HG03175 (cell line): ENCODE results near the gene CIT.

Experiments
- ATAC-seq: cut with Tn5 transposase; IDR thresholded peaks from one replicate; pipeline ENCODE4 v1.9.1; 2021; ENCODE audit warnings: mild to moderate bottlenecking, moderate library complexity; ENCODE audit not compliant: unreplicated experiment

CIT gene

DNA sequence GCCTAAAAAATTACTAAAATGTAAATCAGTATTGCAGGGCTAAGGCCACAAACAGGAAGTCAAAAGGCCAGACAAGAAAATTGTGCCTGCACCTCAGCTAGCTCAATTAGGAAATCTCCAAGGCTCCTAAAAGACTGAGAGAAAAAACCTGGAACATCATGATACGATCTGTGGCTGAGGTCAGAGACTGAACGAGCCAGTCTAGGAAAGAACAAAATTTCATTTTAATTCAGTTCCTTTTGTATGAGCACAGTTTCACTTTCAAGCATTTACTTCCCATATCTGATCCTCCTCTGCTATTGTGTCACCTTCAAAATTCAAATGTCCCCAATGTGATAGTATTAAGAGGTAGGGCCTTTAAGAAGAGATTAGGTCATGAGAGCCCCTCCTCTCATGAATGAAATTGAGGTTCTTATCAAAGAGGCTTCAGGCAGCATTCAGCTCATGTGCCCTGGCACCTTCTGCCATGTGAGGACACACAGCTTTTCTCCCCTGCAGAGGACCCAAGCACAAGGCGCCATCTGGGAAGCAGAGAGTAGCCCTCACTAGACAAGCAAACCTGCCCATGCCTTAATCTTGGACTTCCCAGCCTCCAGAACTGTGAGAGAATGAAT, 194.4 kb downstream of the CIT start:
- peak; percentile 44 for ATAC-seq

GRCh38 chr12:119681728-119682638, 195.1 kb downstream of the CIT start:
- peak; percentile 32 for ATAC-seq

GRCh38 chr12:119681111-119681510, 196.0 kb downstream of the CIT start:
- ATAC-seq, result no peak

DNA sequence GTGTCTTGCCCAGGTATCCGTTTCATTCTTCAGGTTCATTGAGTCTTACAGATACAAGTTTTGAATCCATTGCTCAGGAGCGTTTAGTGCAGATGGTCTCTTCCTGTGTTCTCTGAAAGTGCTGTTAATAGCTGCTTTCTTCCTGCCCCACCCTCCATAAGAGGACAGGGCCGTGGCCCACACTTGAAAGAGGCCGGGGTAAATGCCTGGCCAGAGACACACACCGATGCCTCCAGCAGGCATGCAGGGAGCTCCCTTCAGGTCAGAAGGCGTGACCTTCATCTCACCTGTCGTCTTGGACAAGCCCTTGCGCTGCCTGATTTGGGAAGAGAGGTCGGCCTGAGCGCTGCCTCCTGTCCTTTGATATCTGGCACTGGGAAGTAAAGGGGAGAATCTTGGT, 197.6 kb downstream of the CIT start:
- ATAC-seq, result no peak

DNA sequence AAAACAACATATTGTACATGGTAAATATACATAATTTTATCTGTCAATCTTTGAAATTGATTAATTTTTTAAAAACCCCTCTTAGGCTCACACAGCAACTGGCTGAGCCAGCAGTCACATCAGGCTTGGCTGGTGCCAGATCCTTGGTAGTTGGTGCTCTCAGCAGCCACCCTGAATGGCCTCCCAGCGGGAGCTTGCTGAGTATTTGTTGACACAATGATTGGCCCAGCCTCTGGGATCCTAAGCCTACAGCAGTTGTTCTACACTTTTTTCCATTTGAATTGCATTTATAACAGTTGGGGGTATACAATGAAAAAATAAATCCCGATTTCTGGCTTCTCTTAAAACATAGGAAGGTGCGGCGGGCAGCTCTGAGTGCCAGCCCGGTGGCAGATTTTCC, 198.0 kb downstream of the CIT start:
- no peak for ATAC-seq

- ATAC-seq, result no peak
Observed at GRCh38 chr12:119678459-119678858, 198.7 kb downstream of the CIT start.

GRCh38 chr12:119676573-119676972, 200.5 kb downstream of the CIT start:
- no peak for ATAC-seq

DNA sequence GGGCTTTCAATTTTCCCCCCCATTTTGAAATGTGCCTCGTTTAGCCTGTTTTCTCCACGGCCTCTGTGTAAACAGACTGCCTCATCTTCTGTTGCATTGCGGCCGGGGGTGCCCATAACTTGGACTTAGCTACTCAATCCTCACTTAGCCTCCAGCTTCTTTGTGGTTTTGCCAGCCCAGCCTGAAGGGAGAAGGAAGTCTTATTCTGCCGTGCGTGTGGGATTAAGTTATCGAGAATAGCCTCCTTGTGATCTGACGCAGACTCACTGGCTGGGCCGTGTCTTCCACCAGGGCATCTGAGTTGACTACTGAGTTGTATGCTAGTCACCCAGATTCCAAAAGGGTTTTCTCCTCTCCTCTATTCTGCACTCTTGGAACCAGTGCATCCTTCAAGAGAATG, 201.1 kb downstream of the CIT start:
- ATAC-seq, result no peak

- ATAC-seq, result no peak
Observed at GRCh38 chr12:119674560-119674959, 202.6 kb downstream of the CIT start.

GRCh38 chr12:119673634-119674033, 203.5 kb downstream of the CIT start:
- no peak for ATAC-seq

DNA sequence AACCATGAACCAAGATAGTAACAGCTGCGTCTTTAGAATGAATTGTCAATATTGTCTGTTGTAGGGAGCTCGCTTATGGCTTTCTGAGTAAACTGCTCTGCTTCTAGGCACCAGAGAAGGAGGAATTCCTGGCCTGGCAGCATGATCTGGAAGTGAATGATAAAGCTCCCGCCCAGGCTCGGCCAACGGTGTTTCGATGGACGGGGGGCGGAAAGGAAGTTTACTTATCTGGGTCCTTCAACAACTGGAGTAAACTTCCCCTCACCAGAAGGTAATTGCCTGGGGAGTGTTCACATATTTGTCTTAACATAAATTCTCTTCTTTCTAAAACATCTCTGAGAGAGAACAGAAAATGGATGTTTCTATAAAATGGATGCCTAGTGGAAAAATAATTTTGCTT, 204.9 kb downstream of the CIT start:
- ATAC-seq, result no peak

- no peak for ATAC-seq
Observed at GRCh38 chr12:119671070-119671469, 206.1 kb downstream of the CIT start.

DNA sequence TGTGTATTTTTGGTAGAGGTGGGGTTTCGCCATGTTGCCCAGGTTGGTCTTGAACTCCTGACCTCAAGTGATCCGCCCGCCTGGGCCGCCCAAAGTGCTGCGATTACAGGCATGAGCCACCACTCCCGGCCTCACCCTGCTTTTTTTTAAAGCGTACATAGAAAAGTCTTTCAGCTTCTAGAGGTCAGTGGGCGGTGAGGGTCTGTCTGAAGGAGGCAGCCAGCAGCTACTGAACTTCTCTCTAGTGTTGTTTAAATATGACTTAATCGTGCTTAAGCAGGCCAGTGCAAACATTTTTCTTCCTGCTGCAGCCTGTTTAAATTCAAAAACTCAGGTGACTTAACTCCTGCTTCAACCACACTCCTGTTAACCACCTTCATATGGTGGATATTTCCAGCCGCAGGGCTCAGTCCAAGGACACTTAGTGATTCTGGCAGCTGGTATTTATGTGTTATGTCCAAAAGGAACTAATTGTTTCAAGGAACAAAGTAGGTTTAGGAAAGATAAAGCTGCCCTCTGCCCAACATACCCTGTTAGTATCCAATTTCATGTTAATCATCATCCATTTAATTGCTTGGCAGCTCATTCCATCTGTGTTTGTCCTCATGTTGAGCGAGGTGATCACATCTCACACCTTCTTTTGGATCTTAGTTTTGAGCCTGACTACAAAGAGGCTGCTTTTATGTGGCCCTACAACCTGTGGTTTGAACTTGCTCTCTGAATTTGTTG, 207.2 kb downstream of the CIT start:
- ATAC-seq, result no peak

DNA sequence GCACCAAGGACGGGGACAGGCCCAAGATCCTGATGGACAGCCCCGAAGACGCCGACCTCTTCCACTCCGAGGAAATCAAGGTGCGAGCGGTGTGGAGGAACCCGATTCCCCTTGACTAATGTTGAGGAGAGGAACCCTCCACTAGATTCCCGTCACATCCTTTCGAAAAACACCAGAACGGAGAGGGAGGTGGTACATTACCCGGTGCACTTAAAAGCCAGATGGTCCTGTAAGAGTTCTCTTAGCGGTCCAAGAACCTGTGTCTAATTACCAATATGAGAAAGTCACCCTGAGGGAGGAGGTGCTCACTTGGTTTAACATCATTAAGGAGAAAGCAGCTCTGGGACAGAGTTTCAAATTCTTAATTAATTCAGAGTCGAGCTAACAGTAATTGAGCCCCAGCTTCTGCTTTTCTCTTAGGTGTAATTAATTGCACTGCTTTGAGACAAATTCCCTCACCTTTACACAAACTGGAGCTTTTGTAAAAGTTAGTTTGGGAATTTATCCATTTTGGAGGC, 208.7 kb downstream of the CIT start:
- ATAC-seq, result no peak

DNA sequence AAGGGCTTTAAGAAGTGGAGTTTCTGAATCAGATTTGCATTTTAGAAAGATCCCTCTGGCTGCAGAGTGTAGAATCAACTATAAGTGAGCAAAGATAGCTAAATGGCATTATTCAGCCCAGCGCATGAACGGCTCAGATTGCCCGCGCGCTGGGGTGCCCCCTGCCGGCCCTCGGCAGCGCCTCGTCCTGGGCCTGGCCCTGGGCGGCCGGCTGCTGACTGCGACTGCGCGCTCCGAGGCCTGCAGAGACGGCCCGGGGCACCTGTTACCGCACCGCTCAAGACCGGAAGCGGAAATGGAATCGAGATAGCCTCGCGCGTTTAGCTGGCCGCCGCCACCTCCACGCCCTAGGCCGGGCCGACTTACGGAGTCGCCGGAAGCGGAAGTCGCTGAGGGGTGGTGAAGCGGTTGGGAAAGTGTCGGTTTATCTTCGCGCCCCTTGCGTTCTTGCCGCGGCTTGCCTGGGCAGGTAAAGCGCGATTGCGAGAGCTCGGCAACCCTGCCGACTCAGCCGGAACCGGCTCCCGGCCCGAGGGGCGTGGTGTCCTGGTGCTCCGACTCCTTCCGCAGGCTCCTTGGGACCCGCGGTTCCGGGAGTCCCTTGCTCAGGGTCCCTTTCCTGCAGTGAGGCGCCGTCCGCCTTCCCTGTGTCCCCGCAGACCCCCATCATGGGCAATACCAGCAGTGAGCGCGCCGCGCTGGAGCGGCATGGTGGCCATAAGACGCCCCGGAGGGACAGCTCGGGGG, 209.4 kb downstream of the CIT start, which contains the start of gene PRKAB1:
Gene PRKAB1 (plus strand): TSS at position 557 of the 747 bp plus-strand sequence. CDS start 112 bp downstream, at position 669.
- peak; percentile 96 for ATAC-seq

GRCh38 chr12:119666900-119667576, 210.1 kb downstream of the CIT start:
- ATAC-seq, result no peak

- ATAC-seq, result no peak
Observed at GRCh38 chr12:119666226-119666795, 210.8 kb downstream of the CIT start.

GRCh38 chr12:119665164-119665929, 211.8 kb downstream of the CIT start:
- no peak for ATAC-seq

DNA sequence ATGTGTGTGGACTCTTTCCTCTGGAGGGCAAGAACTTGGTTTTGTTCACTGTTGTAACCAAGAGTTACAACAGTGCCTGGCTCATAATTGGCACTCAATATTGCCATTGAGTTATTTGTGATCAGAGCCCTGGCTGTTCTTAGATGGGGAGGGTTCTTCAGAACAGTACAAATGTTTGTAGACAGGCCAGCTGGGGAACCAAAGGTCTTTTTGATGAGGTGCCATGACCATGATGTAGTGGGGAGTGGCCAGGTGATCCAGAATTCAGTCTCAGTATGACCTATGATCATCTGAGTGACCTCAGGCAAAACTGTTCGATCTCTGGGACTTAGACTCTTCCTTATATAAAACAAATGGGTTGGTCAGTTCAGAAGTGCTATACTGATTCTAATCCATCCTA, 212.5 kb downstream of the CIT start:
- ATAC-seq, result no peak
